ENCODE measurements around the gene KANSL2. TPM values are rescaled to one million over a fixed set of nuclear protein-coding genes. Genes with fewer than 3 reads are reported as not detected.
"Not testable (repeated sequence)": the region's sequence is repeated elsewhere in the genome, so short reads cannot be mapped to it uniquely, and the experiment has no call there.

The KANSL2 gene
- total RNA-seq, 4 donors from 2014 or later: 34.1 to 431 (median 59.3) TPM

GRCh38 chr12:48627556-48627955 is 54.5 kb downstream of the KANSL2 start:
- H3K27ac ChIP-seq: no peak overlapping the region
- H3K36me3 ChIP-seq: no peaks in the 10 kb centered on the region
- H3K4me1 ChIP-seq: no peaks in the 10 kb centered on the region
- H3K4me3 ChIP-seq: no peak overlapping the region
- H3K9me3 ChIP-seq: no peaks in the 10 kb centered on the region
- intact Hi-C loops (cut with DNase I; ENCODE audit: low total_unique reads): no loop called here
- DNase-seq: no peak
- no peaks in the 10 kb centered on the region for H3K27me3 ChIP-seq
- TF ChIP-seq CTCF (IDR thresholded peaks at IDR 0.05): no peak
- no peak for TF ChIP-seq POLR2A (IDR thresholded peaks at IDR 0.05)

- H3K27me3 ChIP-seq; H3K36me3 ChIP-seq; intact Hi-C loops (cut with DNase I; ENCODE audit: low total_unique reads); H3K4me3 ChIP-seq; H3K4me1 ChIP-seq; H3K27ac ChIP-seq; DNase-seq; H3K9me3 ChIP-seq: not testable (repeated sequence)
Measured at GRCh38 chr12:48622997-48623396, 59.0 kb downstream of the KANSL2 start.

- TF ChIP-seq POLR2A (IDR thresholded peaks at IDR 0.05): no peak
- TF ChIP-seq CTCF (IDR thresholded peaks at IDR 0.05): peak; percentile 87 to 90 (median 90)
- Histone ChIP-seq H3K27ac (no peak overlapping the region), H3K36me3 (no peaks in the 10 kb centered on the region), H3K4me3 (no peak overlapping the region), H3K9me3 (no peaks in the 10 kb centered on the region), H3K27me3 (no peaks in the 10 kb centered on the region), H3K4me1 (no peaks in the 10 kb centered on the region)
- intact Hi-C loops (cut with DNase I; ENCODE audit: low total_unique reads): no loop called here
- peak; percentile 58 to 66 for DNase-seq
Measured at GRCh38 chr12:48618541-48618940, 63.5 kb downstream of the KANSL2 start.

GRCh38 chr12:48615681-48616080 is 66.4 kb downstream of the KANSL2 start:
- no peaks in the 10 kb centered on the region for H3K27me3 ChIP-seq
- no peak overlapping the region for H3K27ac ChIP-seq
- no peak overlapping the region for H3K4me3 ChIP-seq
- intact Hi-C loops (cut with DNase I; ENCODE audit: low total_unique reads): no loop called here
- H3K4me1 ChIP-seq: no peaks in the 10 kb centered on the region
- DNase-seq: no peak
- no peaks in the 10 kb centered on the region for H3K9me3 ChIP-seq
- TF ChIP-seq POLR2A (IDR thresholded peaks at IDR 0.05) (no peak), CTCF (IDR thresholded peaks at IDR 0.05) (no peak)
- H3K36me3 ChIP-seq: no peaks in the 10 kb centered on the region

- Histone ChIP-seq H3K9me3 (no peaks in the 10 kb centered on the region), H3K27ac (no peak overlapping the region), H3K4me3 (no peak overlapping the region), H3K36me3 (no peaks in the 10 kb centered on the region), H3K4me1 (no peaks in the 10 kb centered on the region), H3K27me3 (no peaks in the 10 kb centered on the region)
- intact Hi-C loops (cut with DNase I; ENCODE audit: low total_unique reads): no loop called here
- no peak for DNase-seq
- TF ChIP-seq POLR2A (IDR thresholded peaks at IDR 0.05) (no peak), CTCF (IDR thresholded peaks at IDR 0.05) (no peak)
Measured at GRCh38 chr12:48613321-48613720, 68.7 kb downstream of the KANSL2 start.

MicroRNA genes within 50 kb of the gene (microRNA counts, 767-probe panel; counts per million panel counts)
- microRNA hsa-miR-1291: 0 counts per million in 2 donors

Small RNA genes lying within 50 kb of the gene (microRNA-seq; reads per million reads assigned to microRNA genes)
- 3.4 reads per million for gene MIR1291 (ENCODE audit: borderline microRNAs expressed, borderline replicate concordance)

Small RNA genes lying within 50 kb of the gene (small RNA-seq; reads per million reads assigned to genes)
- not detected for gene MIR1291
- 0.67 reads per million, percentile 21 among the genes with 10 or more reads in this experiment for gene SNORA2A
- gene SNORA2B: 0.42 reads per million
- gene SNORA2C: not detected

Other genes with a start within 250 kb of the KANSL2 start
- not detected for gene ANP32D, start 209.7 kb downstream of the KANSL2 start, total RNA-seq
- gene C12orf54, start 199.7 kb downstream of the KANSL2 start, total RNA-seq: 1 to 10 TPM in 1 of 4 donors, not detected in 3; 3.6 TPM
- not detected for gene OR8S1, start 156.6 kb downstream of the KANSL2 start, total RNA-seq
- gene LALBA, start 112.2 kb downstream of the KANSL2 start, total RNA-seq: not detected
- 10 to 100 TPM; 17.4 to 46.8 (median 33.9) TPM for gene CCNT1, start 34.5 kb upstream of the KANSL2 start, total RNA-seq
- 10 to 100 TPM; 10.6 to 75.8 (median 55.0) TPM for gene ADCY6, start 106.9 kb upstream of the KANSL2 start, total RNA-seq
- 10 to 100 TPM in 2 of 4 donors, 1 to 10 TPM in 2; 5.9 to 62.2 (median 22.7) TPM for gene CACNB3, start 136.3 kb upstream of the KANSL2 start, total RNA-seq
- gene DDX23, start 169.9 kb upstream of the KANSL2 start, total RNA-seq: 100 to 1,000 TPM in 1 of 4 donors, 10 to 100 TPM in 3; 43.8 to 238 (median 81.8) TPM
- 10 to 100 TPM in 1 of 4 donors, under 1 TPM in 1, not detected in 2; 0.88 to 22.1 TPM for gene RND1, start 183.6 kb upstream of the KANSL2 start, total RNA-seq
- gene FKBP11, start 243.3 kb upstream of the KANSL2 start, total RNA-seq: 10 to 100 TPM in 1 of 4 donors, 1 to 10 TPM in 3; 1.2 to 22.0 (median 5.5) TPM